Activated CD8-positive, alpha-beta memory T cell treated with anti-CD3 and anti-CD28 coated beads for 1 hour (primary cell): Measurements from ENCODE around the gene WDR27.
"Not testable (repeated sequence)": the region's sequence is repeated elsewhere in the genome, so short reads cannot be mapped to it uniquely, and the experiment has no call there.

Experiments used
- DNase-seq, 2 donors: peaks; one replicate each; pipeline ENCODE4 v3.0.0-alpha.2; 2020; ENCODE audit warnings: low read depth in 1 of 2; ENCODE audit errors: extremely low read depth in 1 of 2

WDR27 gene

GRCh38 chr6:169618526-169619490 is 83.0 kb downstream of the WDR27 start:
- no peak for DNase-seq

GRCh38 chr6:169617562-169617961 is 84.3 kb downstream of the WDR27 start:
- no peak for DNase-seq

- not testable (repeated sequence) for DNase-seq
Observed at GRCh38 chr6:169608609-169609008, 93.2 kb downstream of the WDR27 start.

- no peak for DNase-seq
Observed at GRCh38 chr6:169604076-169604475, 97.8 kb downstream of the WDR27 start.

GRCh38 chr6:169601129-169601528 is 100.7 kb downstream of the WDR27 start:
- DNase-seq, result not testable (repeated sequence)

- DNase-seq, result no peak
Observed at GRCh38 chr6:169592558-169592957, 109.3 kb downstream of the WDR27 start.

- DNase-seq, result no peak
Observed at GRCh38 chr6:169591616-169592015, 110.2 kb downstream of the WDR27 start.

- DNase-seq, result no peak
Observed at GRCh38 chr6:169590376-169590939, 111.4 kb downstream of the WDR27 start.

- DNase-seq, result no peak
Observed at GRCh38 chr6:169589699-169590257, 112.1 kb downstream of the WDR27 start.

GRCh38 chr6:169589293-169589692 is 112.5 kb downstream of the WDR27 start:
- DNase-seq, result no peak

GRCh38 chr6:169587975-169588374 is 113.9 kb downstream of the WDR27 start:
- no peak for DNase-seq

- DNase-seq, result no peak
Observed at GRCh38 chr6:169583886-169584541, 117.8 kb downstream of the WDR27 start.

GRCh38 chr6:169579407-169580111 is 122.3 kb downstream of the WDR27 start:
- DNase-seq, result no peak

- DNase-seq, result no peak
Observed at GRCh38 chr6:169577974-169578373, 123.9 kb downstream of the WDR27 start.

- no peak for DNase-seq
Observed at GRCh38 chr6:169577236-169577635, 124.6 kb downstream of the WDR27 start.

- no peak for DNase-seq
Observed at GRCh38 chr6:169575821-169576220, 126.0 kb downstream of the WDR27 start.

GRCh38 chr6:169575365-169575764 is 126.5 kb downstream of the WDR27 start:
- DNase-seq, result no peak

- no peak for DNase-seq
Observed at GRCh38 chr6:169574420-169574819, 127.4 kb downstream of the WDR27 start.

- DNase-seq, result no peak
Observed at GRCh38 chr6:169573883-169574282, 127.9 kb downstream of the WDR27 start.

GRCh38 chr6:169571123-169571962 is 130.5 kb downstream of the WDR27 start:
- DNase-seq, result no peak
